ENCODE results near the gene EHBP1L1.
A peak's percentile ranks its signal among the peaks of the same experiment; 100 is the strongest.
"Not testable (repeated sequence)": the region's sequence is repeated elsewhere in the genome, so short reads cannot be mapped to it uniquely, and the experiment has no call there.

The EHBP1L1 gene

GRCh38 chr11:65636108-65637031, 60.5 kb downstream of the EHBP1L1 start:
- DNase-seq (ENCODE audit: low spot score) = no peak

- DNase-seq (ENCODE audit: low spot score) = no peak
Measured at GRCh38 chr11:65637032-65637557, 61.2 kb downstream of the EHBP1L1 start.

DNA sequence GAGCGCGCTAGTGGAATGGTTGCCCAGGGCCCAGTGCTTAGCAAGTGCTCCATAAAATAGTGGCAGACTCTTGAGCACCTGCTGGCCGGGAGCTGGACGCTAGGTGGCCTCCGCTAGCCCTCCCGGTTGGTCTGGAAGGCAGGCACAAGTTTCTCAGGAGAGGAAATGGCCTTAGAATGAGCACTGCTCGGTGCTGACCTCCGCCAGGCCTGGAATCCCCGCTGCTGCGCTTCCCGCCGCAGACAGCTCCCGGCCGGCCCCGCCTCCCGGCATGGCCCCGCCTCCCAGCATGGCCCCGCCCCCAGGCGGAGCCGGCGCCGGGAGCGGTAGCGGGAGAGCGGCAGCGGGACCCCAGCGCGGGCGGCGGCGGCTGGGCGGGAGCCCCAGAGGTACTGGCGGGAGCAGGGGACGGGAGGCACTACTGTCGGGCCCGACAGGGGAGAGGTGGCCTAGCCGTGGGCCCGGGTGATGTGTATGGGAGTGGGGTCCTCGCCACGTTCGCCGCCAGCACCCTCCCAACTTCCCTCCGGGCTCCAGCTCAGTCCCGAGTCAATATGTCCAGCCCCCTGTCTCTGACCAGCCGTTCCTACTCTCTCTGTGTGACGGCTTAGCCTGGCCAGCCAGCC, 62.1 kb downstream of the EHBP1L1 start, which contains the start of gene SIPA1:
Gene SIPA1 (plus strand): TSS at position 308 of the 626 bp plus-strand sequence. CDS start 2,821 bp downstream, outside the sequence.
- peak; percentile 95 for DNase-seq (ENCODE audit: low spot score)

DNA sequence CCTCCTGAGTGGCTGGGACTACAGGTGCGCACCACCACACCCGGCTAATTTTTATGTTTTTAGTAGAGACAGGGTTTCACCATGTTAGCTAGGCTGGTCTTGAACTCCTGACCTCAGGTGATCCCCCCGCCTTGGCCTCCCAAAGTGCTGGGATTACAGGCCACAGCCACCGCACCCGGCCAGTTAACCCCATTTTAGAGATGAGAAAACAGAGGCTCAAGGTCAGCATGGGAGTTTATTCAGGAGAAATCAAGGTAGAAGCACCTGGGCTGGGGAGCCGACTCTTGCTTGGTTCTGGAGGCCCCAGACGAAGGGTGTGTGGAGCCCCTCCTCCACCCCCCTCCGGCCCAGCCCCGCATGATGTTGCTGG, 63.4 kb downstream of the EHBP1L1 start:
- DNase-seq (ENCODE audit: low spot score) = not testable (repeated sequence)

DNA sequence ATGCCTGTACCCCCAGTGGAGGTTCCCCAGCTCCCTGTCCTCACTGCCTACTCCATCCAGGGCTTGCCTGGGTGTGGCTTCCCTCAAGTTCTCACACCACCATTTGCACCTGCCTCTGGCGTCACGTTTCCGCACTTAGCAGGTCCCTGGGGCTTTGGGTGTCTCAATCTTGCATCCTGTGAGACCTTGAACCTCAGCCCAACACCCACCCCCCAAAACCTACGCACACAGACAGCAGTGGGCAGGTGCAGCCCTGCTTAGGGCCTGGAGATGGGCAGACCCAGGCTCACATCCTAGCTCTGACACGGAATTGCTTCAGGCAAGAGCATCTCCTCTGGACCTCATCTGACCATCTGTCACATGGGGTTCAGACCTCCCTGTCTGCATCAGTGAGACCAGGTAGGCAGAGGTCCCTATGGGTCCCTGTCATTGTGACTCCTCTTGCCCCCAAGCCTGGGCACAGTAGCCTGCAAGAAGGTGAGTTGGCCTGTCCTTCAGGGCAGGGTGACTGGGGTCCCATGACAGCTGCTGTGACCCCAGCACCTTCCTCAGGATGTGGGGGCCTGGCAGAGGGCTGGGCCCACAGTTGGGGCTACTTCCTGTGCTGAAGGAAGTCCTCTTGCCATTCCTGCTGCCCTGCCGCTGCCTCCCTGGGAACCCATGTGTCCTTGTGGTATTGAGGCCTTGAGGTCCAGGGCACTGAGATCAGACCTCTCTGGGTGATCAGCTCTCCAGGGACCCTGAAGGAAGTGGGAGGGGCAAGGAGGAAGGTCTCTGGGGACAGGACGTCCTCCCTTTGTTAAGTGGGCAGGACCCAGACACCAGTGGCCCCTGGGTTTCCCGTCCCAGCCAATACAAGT, 64.0 kb downstream of the EHBP1L1 start:
- no peak for DNase-seq (ENCODE audit: low spot score)

GRCh38 chr11:65640483-65641296, 64.8 kb downstream of the EHBP1L1 start:
- DNase-seq (ENCODE audit: low spot score) = no peak

DNA sequence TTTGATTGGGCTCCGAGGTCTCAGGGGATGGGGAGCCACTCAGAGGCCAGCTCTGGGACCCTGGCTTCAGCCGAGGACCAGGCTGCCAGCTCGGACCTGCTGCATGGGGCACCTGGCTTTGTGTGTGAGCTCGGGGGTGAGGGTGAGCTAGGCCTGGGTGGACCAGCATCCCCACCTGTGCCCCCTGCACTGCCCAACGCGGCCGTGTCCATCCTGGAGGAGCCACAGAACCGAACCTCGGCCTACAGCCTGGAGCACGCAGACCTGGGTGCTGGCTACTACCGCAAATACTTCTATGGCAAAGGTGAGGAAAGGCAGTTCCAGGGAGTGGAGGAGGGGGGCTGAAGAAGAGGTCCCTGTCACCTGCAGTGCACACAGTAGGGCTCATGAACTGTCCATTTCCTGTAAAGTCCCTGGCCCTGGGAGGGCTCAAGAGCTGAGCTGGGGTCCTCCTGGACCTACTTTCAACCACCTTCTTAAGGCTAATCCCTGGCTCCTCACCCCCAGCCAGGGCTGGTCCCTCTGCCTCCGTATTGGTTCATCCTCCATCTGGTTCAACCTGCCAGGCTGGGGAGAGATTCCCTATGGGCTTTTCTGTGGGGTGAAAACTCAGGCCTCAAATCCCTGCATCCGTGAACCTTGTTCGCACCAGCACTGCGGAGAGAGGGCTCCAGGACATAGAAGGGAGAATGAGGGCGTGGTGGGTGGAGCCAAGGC, 65.6 kb downstream of the EHBP1L1 start:
- no peak for DNase-seq (ENCODE audit: low spot score)

Data from GM03348 (cell line).